HG03095 (cell line): Measurements from ENCODE around the gene MYLIP.
A peak's percentile ranks its signal among the peaks of the same experiment; 100 is the strongest.

Experiments
- ATAC-seq: cut with Tn5 transposase; IDR thresholded peaks from one replicate; pipeline ENCODE4 v1.9.1; 2021; ENCODE audit warnings: moderate library complexity; ENCODE audit not compliant: unreplicated experiment

The MYLIP gene

DNA sequence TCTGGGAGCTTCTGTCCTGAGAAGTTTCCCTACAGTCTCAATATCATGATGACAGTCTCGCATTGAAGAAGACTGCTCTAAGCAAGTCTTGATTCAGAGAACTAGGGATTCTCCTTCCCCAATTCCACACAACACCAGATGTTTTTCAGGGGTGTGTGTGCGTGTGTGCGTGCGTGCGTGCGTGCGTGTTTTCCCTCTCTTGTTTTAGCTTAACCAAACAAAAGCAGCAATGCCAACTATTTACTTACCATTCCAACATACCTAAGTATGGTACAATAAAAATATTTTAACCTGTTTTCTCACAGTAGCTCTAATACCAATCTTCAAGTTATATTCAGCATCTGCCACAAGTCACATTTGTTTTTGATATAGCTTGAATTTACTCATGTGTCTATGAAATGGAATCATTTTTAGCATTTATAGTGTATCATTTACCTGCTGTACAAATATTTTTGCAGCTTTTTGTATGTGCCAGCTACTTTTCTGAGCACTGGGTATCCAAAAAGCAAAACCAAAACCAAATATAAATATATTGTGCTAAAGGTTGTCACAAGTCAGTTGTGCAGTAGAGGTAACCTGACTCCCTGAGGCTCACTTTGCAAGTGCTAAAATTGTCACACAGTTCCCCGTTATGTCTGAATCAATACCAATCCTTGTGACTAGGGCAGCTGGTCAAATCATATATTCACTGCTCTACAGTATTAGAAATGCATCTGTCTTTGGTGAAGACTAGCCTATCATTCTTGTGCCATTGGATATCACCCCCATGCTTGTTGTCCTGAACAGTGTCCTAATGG lies 21.7 kb upstream of the MYLIP start:
- ATAC-seq: no peak

DNA sequence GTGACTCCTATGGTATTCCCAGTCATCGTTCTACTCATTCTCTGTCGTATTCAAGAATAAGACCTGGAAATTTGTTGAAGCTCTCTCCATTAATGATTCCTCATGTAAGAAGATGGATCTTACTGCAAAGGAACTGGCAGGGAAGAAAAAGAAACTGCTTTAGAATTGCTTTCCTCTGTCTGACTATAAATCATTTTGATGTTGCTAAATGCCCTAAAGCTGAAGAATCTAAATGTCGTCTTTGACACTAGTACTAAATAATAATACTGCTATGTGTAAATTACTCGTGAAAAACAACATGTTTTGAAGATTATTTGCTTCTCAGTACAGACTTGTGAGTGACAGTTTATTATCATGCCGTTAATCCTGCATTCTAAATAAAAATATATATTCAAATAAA lies 20.5 kb upstream of the MYLIP start:
- no peak for ATAC-seq

DNA sequence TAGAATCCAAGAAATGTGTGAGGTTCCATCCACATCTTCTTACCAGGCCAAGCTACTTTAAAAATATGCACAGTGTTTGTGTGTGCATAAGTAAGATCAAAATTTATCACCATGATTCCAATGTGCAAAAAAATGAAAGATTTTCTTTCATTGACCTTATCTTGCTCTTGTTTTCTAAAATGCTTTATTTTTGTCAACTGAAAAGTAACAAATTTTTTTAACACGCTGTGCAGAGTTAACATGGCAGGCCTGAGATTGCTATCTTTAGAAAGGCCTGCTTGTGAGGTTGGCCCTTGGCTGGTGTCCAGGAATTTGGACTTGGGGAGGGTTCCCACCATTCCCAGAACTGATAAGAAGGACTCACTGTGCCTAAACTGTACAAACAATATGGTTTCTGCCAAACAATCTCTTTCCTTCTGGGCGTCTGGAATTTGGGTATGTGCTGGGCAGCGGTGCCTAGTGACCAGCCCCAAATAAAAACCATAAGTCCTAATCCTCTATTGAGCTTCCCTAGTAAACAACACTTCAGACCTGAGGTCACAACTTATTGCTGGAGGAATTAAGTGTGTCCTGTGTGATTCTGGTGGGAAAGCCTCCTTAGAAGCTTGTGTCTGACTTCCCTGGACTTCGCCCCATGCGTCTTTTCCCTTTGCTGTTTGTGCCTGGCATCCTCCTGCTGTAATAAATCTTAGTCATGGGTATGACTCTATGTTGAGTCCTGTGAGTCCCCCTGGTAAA lies 19.8 kb upstream of the MYLIP start:
- no peak for ATAC-seq

DNA sequence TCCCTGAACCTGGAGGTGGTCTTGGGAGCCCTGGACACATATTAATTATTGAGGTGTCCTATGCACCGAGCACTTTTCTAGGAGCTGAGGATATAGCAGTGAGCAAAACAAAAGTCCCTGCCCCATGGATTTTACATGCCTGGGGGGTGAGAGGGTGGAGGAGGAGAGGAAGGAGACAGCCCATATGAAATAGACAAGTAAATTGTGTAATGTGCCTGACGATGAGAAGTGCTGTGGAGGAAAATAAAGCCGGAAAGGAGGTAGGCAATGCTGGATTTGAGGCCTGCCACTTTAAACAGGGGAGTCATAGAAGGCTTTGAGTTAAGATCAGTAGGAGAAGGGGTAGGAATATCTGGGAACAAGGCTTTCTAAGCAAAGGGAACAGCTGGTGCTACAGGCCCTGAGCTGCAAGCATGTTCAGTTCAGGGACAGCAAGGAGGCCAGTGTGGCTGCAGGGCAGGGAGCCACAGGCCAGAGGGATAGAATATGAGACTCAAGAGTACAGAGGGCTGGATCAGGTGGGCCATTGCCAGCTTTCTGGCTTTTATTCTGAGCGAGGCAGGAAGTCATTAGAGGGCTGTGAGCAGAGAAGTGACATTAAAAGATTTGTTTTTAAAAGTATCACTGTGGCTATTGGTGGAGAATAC lies 19.1 kb upstream of the MYLIP start:
- no peak for ATAC-seq

DNA sequence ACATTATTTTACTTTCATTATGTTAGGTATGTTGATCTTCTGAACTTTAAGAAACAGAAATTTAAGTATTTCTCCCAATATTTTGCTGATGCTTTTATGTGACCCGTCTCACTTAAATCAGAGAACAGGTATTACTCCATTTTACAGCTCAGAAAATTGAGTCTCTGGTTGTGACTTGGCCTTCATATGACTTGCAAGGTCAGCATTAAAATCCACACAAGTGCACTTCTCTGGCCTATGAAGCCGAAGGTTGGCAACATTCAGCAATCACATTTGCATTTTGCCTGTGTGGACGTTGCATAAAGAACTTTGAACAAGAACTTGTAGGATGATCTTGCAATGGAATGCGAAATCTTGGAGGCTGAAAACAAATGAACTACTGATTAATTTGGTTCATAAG lies 10.1 kb upstream of the MYLIP start:
- ATAC-seq: no peak

DNA sequence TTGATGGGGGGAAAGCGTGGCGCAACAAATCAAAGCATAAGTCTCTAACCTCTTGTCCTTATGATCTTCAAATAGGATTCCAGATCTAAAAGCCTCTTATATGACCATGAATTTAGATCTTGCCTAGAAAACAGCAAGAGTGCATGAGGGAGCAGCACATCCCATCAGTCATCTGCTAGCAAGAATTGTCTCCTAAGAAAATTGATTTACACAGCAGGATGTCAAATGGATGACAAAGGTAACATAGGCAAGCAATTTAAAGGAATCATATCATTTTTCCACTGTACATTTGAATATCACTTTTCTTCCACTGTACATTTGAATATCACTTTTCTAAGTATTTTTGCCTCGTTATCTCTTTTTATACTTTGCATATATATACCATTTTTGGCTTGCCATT lies 7.5 kb upstream of the MYLIP start:
- no peak for ATAC-seq

DNA sequence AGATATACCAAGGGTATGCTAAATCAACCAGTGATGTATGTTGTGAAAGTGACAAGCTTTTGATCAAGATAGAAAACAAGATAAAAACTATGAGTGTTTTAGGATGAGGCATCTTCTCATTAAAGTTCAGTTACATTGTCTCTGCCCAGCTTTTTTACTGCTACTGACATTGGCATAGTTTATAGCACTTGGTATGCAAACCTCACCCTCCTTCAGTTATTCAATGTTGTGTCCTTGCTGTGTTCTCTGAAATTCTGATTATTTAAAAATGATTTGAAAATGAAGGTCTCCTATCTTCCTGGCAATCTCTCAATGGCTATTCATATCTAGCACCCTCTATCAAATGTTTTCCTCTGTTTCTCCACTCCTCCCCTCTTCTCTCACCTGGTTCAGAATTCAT lies 6.7 kb upstream of the MYLIP start:
- ATAC-seq: no peak

DNA sequence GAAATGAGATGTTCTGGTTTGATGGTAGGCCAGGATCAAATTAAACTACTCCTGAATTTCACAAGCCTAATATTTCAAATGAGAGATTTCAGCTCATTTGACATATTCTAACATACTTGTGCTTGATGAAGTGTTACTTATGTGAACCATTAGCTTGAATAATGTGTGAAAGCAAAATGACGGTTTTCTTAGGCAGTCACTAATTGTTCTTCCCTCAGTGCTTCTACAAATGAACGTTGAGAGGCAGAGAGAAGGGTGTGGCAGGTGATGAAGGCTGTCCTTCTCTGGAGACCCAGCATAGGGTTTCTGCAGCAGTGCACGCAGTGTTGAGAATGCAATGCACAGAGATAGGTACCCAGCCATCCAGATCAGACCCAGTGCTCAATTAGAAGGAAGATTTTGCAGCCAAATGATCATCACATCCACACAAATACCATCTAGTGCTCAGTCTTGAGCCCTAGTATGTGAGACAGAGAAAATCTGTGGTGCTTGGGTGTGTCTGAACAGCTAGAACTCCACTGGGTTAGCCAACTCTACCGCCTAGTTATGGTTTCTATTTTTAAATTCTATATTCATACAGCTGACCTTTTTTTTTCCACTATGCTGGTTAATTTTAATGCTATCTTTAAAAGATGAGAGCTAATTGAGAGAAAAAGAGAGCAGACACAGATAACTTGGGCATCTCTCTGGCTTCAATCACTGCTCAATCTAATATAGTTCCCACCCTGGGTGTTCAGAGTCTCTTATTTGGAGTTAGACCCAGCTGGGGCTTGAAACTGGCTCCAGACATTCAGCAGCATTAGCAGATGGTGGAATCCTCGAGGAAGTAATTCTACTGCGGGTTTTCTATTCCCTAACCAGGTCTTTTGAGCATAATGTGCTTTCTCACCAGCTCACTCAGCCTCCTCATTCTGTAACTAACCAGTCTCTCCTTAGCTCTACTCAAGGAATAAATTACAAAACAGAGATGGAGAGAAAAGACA lies 4.4 kb upstream of the MYLIP start:
- ATAC-seq: no peak

DNA sequence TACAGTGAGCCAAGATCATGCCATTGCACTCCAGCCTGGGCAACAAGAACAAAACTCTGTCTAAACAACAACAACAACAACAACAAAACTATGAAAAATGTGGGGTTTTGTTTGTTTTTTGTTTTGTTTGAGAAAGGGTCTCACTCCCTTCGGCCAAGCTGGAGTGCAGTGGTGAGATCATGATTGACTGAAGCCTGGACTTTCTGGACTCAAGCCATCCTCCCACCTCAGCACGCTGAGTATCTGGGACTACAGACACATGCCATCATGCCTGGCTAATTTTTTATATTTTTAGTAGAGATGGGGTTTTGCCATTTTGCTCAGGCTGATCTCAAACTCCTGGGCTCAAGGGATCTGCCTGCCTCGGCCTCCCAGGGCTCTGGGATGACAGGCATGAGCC lies 2.8 kb upstream of the MYLIP start:
- no peak for ATAC-seq

DNA sequence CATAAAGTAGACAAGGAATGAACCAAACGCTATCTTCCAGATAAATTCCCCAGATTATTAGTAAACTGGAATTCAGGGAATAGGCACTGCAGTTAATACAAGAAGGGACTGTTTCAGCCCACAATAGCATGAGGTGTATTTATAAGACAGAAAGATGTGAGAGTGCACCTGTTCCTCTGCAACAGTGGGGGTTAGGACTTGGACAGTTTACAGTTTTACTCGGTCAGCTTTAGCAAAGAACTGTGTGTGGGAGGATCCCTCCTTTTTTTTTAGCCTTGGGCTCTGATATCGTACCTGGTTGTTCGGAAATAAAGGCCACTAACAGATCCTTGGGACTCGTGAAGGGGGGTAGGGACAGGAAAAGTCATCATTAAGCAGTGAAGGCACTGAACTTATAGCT lies 2.0 kb upstream of the MYLIP start:
- ATAC-seq: no peak

DNA sequence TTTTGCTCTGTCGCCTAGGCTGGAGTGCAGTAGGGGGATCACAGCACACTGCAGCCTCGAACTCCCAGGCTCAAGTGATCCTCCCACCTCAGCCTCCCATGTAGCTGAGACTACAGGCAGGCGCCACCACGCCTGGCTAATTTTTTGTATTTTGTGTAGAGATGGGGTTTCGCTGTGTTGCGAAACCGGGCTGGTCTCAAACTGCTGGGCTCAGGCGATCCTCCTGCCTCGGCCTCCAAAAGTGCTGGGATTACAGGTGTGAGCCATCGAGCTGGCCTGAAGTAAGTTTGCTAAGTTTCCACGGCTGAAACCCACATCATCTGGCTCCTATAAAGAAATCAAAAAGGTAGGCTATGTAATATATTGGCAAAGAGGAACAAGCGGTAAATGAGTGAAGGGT lies 1.4 kb upstream of the MYLIP start:
- ATAC-seq: no peak

DNA sequence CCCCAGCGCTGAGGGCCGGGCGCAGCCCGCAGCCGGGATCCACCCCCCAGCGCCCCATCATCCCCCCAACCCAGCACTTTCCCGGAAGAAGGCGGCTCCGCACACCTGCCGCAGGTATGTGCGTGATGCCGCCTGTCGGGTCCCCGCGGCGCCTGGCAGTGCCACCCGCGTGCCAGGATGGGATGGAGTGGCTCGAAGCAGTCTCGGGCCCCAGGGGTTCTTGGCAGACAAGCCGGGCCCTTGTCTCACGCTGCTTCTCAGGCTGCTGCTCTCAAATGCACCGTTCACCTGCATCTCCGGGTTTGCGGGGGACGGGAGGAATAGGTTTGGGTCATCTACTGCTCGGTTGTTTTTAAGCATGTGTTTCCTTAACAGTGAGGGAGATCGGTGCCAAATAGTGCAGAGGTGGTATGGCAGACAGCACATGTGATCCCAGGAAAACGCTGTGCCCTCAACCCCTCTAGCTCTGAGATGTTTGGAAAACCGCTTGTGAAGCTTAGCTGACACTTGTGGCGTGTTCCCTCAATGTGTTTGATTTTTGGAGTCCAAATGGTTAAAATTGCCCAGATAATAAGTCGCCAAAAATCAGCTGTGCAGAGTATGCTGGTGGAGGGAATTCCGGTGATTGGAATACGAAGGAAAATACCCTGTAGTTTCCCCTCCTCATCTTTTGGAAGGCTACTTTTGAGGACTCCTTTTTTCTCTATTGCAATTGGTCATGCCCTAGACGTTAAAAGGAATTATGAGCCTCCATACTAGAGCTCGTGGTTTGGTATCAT lies 926 bp downstream of the MYLIP start:
- no peak for ATAC-seq

DNA sequence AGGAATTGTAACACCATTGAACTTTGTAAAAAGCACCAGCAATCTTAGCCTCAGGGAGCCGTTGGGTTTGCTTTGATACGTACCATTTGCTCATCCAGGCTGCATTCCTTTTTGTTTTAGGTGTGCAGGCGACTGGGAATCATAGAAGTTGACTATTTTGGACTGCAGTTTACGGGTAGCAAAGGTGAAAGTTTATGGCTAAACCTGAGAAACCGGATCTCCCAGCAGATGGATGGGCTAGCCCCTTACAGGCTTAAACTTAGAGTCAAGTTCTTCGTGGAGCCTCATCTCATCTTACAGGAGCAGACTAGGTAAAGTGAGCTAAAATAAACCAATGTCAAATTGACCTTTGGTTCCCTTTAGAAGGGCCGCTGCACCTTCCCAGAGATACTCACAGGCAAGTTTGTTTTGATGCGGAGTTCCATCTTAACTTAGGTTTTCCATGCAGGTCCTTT lies 1.6 kb downstream of the MYLIP start:
- no peak for ATAC-seq

DNA sequence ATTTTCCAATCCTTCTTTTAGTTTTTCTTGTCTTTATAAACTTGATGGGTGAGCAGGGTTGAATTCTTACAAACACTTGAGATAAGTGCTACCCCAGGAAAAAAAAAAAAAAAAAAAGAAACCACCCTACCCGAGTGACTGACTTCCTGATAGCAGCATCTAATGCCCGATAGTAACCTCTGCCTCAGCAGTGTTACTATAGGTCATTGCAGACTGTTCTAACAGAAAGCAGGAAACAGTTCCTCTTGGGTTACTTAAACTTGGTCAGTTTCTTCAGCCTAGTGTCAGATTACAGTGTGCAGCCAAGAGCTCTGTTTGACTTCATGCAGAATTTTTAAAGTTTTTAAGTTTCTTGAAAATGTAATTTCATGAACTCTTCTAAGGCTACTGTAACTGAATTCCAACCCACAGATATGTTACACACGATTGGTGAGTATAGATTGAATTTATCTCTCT lies 2.1 kb downstream of the MYLIP start:
- peak; percentile 66 for ATAC-seq

DNA sequence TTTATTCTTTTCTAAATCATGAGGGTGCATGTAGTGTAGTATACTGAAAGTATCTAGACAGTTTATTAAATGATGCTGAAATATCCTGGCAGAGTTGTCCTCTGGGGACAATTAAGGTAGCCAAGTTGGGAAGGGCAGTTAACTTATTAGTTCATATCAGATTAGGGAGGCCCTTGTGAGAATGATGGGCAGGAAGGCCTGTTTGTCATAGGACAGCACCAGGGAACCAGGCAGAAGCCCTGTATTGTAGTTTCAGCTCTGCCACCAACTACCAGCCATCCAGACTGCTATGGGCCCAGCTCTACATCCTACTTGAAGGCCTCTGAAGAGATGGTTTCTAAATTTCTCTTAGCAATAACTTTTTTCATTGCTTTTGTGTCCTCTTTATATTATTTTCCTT lies 4.0 kb downstream of the MYLIP start:
- ATAC-seq: no peak

DNA sequence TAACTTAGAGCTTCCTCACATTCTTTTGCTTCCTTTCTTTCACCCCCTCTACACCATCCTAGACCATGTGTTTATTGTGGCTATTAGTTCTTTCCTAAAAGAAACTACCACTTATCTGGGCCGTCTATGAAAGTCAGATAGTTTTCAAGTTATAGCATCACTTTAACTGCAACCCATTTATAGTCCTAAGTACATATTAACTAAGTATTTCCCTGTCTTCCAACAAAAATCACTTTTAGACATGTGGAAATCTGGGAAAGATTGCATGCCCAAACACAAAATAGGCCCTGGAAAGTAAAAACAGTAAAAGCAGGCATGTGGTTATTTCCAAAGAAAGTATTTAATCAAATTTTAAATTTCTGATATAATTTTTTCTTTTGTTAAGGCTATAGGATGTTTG lies 5.5 kb downstream of the MYLIP start:
- ATAC-seq: no peak

DNA sequence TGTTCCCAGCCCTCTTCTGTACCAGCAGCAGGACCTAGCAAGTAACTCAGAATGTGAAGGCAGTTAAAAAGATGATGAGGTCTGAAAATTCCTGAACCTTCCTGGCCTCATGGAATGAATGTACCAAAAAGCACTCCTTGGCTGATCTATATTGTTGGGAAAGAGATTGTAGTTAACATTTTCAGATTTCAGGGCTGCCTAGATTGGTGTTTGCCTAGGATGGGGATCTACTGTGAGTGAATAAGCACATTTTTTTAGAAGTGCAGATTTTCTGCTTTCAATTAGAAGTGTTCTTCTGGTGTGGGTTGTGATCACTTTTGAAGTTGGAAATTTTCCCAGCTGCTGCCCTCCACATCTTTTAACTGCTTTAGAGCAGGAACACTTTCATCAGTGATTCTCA lies 6.2 kb downstream of the MYLIP start:
- ATAC-seq: no peak

DNA sequence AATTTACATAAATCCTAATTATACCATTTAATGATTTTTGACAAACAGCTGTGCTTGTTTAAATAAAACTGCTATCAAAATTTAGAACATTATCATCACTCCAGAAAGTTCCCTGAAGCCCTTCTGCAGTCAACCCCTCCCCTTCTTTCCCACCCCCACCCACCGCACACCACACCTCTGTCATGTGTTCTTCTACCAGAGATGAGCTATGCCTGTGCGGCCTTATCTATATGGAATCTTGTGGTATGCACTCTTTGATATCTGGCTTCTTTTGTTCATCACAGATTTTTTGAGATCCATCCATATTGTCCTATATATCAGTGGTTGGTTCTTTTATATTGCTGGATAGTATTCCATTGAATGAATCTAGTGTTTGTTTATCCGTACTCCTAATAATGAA lies 7.2 kb downstream of the MYLIP start:
- ATAC-seq: no peak

DNA sequence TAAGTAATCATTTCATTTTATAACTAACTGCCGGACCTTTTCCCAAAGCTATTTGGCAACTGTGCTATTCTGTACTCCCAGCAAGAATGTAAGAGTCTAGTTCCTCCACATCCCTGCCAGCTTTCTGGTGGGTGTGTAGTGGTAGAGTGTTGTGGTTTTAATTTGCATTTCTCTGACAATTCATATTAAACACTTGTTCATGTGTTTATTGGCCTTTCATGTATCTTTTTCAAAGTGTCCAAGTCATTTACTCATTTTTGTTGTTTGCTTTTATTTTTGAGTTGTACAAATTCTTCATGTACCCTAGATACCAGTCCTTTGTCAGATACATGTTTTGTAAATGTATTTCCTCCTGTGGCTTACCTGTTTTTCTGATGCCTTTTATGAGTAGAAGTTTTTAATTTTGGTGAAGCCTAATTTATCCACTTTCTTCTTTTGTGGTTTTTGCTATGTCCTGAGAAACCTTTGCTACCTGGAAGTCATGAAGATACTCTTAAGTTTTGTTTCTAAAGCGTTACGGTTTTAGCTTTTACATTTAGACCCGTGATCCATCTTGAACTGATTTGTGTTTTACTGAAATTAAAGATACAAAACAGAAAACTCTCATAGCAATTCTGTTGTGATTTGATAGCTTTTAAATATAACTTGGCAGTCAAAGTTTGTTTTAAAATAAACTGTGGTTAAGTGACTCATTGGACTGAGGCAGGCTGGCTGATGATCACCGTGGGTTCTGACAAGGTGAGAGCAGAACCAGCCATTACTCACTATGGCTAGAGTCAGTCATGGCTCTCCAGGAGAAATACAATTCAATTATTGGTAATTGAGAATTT lies 8.0 kb downstream of the MYLIP start:
- no peak for ATAC-seq
